Large intestine (tissue), 3 donors: ENCODE results near the gene ROMO1. TPM values are rescaled to one million over a fixed set of nuclear protein-coding genes. Genes with fewer than 3 reads are reported as not detected.
A peak's percentile ranks its signal among the peaks of the same experiment; 100 is the strongest.

Source experiments
- DNase-seq, 2 donors: peaks; one replicate each; pipeline versions ENCODE4 v3.0.0 to v3.0.0-alpha.2; 2013
- H3K27ac ChIP-seq: one replicate; pipeline ENCODE4 v1.5.1; 2013; ENCODE audit warnings: low read length
- H3K27me3 ChIP-seq: 2 replicates; pipeline ENCODE4 v1.6.1; 2013; ENCODE audit warnings: low read length; ENCODE audit not compliant: control insufficient read depth, insufficient read depth
- H3K36me3 ChIP-seq: 2 replicates; pipeline ENCODE4 v1.6.1; 2013; ENCODE audit warnings: low read length; ENCODE audit not compliant: control insufficient read depth, insufficient read depth
- H3K4me1 ChIP-seq: one replicate; pipeline ENCODE4 v1.6.1; 2013; ENCODE audit warnings: low read length; ENCODE audit not compliant: control insufficient read depth, insufficient read depth
- H3K4me3 ChIP-seq: one replicate; pipeline ENCODE4 v1.5.1; 2013; ENCODE audit warnings: low read length
- H3K9me3 ChIP-seq: one replicate; pipeline ENCODE4 v1.6.1; 2013; ENCODE audit warnings: mild to moderate bottlenecking, low read depth, low read length, moderate library complexity; ENCODE audit not compliant: control insufficient read depth
- WGBS: methylation state at CpG from one replicate; pipeline ENCODE4 v1.1.5; 2013; ENCODE audit warnings: low lambda C conversion rate; ENCODE audit not compliant: insufficient coverage; 5-methylcytosine and 5-hydroxymethylcytosine counted together
- polyA plus RNA-seq: library from polyadenylated mRNA; unstranded; fragments of 120-200 nt; gene quantifications from one replicate; pipeline ENCODE4 v1.2.1, GENCODE V29; 2013

Gene ROMO1
- polyA plus RNA-seq, 1 donor, result 133 TPM

- no peaks in the 10 kb centered on the region for H3K9me3 ChIP-seq
- H3K4me1 ChIP-seq, result peaks cover 4% of the 10 kb centered on the region
- peaks cover 29% of the 10 kb centered on the region for H3K36me3 ChIP-seq
- no peak overlapping the region for H3K4me3 ChIP-seq
- DNase-seq, result no peak
- H3K27me3 ChIP-seq, result no peaks in the 10 kb centered on the region
- H3K27ac ChIP-seq, result no peak overlapping the region
- WGBS, result no CpG with 5 or more reads among the region's 1 CpG
These were observed 41.9 kb upstream of the ROMO1 start for GRCh38 chr20:35657271-35657670.

GRCh38 chr20:35660122-35660937 lies 38.9 kb upstream of the ROMO1 start:
- no CpG with 5 or more reads among the region's 10 CpGs for WGBS

GRCh38 chr20:35661053-35661452 lies 38.2 kb upstream of the ROMO1 start:
- H3K4me3 ChIP-seq, result no peak overlapping the region
- H3K27me3 ChIP-seq, result no peaks in the 10 kb centered on the region
- no peak for DNase-seq
- WGBS, result 100% methylated on average over 1 of the region's 2 CpGs
- no peak overlapping the region for H3K27ac ChIP-seq
- peaks cover 4% of the 10 kb centered on the region for H3K4me1 ChIP-seq
- H3K36me3 ChIP-seq, result no peaks in the 10 kb centered on the region
- peaks cover 3% of the 10 kb centered on the region for H3K9me3 ChIP-seq

More at GRCh38 chr20:35660122-35660937, 38.9 kb upstream of the ROMO1 start:
- peaks cover 4% of the 10 kb centered on the region for H3K4me1 ChIP-seq
- peaks cover under 1% of the 10 kb centered on the region for H3K36me3 ChIP-seq
- H3K9me3 ChIP-seq, result peaks cover 3% of the 10 kb centered on the region
- DNase-seq, result no peak
- no peaks in the 10 kb centered on the region for H3K27me3 ChIP-seq
- no peak overlapping the region for H3K4me3 ChIP-seq
- no peak overlapping the region for H3K27ac ChIP-seq

- H3K27me3 ChIP-seq, result no peaks in the 10 kb centered on the region
- H3K4me3 ChIP-seq, result no peak overlapping the region
- H3K9me3 ChIP-seq, result peaks cover 3% of the 10 kb centered on the region
- H3K4me1 ChIP-seq, result peaks cover 4% of the 10 kb centered on the region
- no peaks in the 10 kb centered on the region for H3K36me3 ChIP-seq
- WGBS, result 17% methylated on average over 2 of the region's 3 CpGs
- no peak for DNase-seq
- no peak overlapping the region for H3K27ac ChIP-seq
These were observed 37.3 kb upstream of the ROMO1 start for GRCh38 chr20:35661908-35662307.

GRCh38 chr20:35662551-35662950 lies 36.7 kb upstream of the ROMO1 start:
- no peaks in the 10 kb centered on the region for H3K36me3 ChIP-seq
- H3K9me3 ChIP-seq, result peaks cover 3% of the 10 kb centered on the region
- DNase-seq, result no peak
- WGBS, result no CpG with 5 or more reads among the region's 2 CpGs
- peaks cover 4% of the 10 kb centered on the region for H3K4me1 ChIP-seq
- H3K27me3 ChIP-seq, result no peaks in the 10 kb centered on the region
- peak overlapping the region; percentile 82 for H3K4me3 ChIP-seq
- no peak overlapping the region for H3K27ac ChIP-seq

- Histone ChIP-seq H3K27me3 (no peaks in the 10 kb centered on the region), H3K4me3 (peak overlapping the region; percentile 82), H3K9me3 (peaks cover 3% of the 10 kb centered on the region), H3K36me3 (peaks cover 2% of the 10 kb centered on the region), H3K27ac (peak overlapping the region; percentile 97), H3K4me1 (peaks cover 4% of the 10 kb centered on the region)
- peak; percentile 54 to 74 for DNase-seq
- WGBS, result 0% methylated on average over 1 of the region's 28 CpGs
These were observed 35.4 kb upstream of the ROMO1 start for GRCh38 chr20:35663516-35664465.

- peaks cover 3% of the 10 kb centered on the region for H3K9me3 ChIP-seq
- peak within 1 kb of the TSS; percentile 97 for H3K27ac ChIP-seq
- H3K4me1 ChIP-seq, result peaks cover 4% of the 10 kb centered on the region
- H3K4me3 ChIP-seq, result peak within 1 kb of the TSS; percentile 82
- no peaks in the 10 kb centered on the region for H3K27me3 ChIP-seq
- WGBS, result no CpG with 5 or more reads among the region's 61 CpGs
- DNase-seq, result peak; percentile 94 to 97
- H3K36me3 ChIP-seq, result peaks cover 10% of the 10 kb centered on the region
These were observed 34.6 kb upstream of the ROMO1 start, which contains the start of the genes CPNE1 and RBM12 for GRCh38 chr20:35664466-35665206. CPNE1 (minus strand) TSS chr20:35664900; CDS start chr20:35632923, 31,977 bp downstream. RBM12 (minus strand) TSS chr20:35664900; CDS start chr20:35655322, 9,578 bp downstream.

DNA sequence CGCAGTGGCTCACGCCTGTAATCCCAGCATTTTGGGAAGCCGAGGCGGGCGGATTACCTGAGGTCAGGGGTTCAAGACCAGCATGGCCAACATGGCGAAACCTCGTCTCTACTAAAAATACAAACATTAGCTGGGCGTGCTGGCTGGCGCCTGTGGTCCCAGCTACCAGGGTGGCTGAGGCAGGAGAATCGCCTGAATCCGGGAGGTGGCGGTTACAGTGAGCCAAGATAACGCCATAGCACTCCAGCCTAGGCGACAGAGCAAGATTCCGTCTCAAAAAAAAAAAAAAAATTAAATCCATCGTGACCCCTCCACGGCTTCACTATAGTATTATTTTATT lies 33.3 kb upstream of the ROMO1 start:
- Histone ChIP-seq H3K36me3 (peaks cover 21% of the 10 kb centered on the region), H3K4me1 (peaks cover 4% of the 10 kb centered on the region), H3K27me3 (no peaks in the 10 kb centered on the region), H3K4me3 (no peak overlapping the region), H3K27ac (no peak overlapping the region), H3K9me3 (peaks cover 3% of the 10 kb centered on the region)
- no peak for DNase-seq
- WGBS, result 82% methylated on average over 2 of the region's 17 CpGs

GRCh38 chr20:35669221-35669620 lies 30.0 kb upstream of the ROMO1 start:
- no peak for DNase-seq
- no peak overlapping the region for H3K4me3 ChIP-seq
- peaks cover 3% of the 10 kb centered on the region for H3K9me3 ChIP-seq
- H3K4me1 ChIP-seq, result no peaks in the 10 kb centered on the region
- H3K36me3 ChIP-seq, result peaks cover 45% of the 10 kb centered on the region
- no CpG with 5 or more reads among the region's 5 CpGs for WGBS
- no peak overlapping the region for H3K27ac ChIP-seq
- H3K27me3 ChIP-seq, result no peaks in the 10 kb centered on the region

- no peaks in the 10 kb centered on the region for H3K27me3 ChIP-seq
- no peaks in the 10 kb centered on the region for H3K4me1 ChIP-seq
- no peak overlapping the region for H3K27ac ChIP-seq
- WGBS, result no CpG with 5 or more reads among the region's 1 CpG
- no peak overlapping the region for H3K4me3 ChIP-seq
- H3K9me3 ChIP-seq, result peaks cover under 1% of the 10 kb centered on the region
- peaks cover 50% of the 10 kb centered on the region for H3K36me3 ChIP-seq
- no peak for DNase-seq
These were observed 29.5 kb upstream of the ROMO1 start for GRCh38 chr20:35669681-35670080.
